ENCODE results near the gene PPP1R12B.

DNA sequence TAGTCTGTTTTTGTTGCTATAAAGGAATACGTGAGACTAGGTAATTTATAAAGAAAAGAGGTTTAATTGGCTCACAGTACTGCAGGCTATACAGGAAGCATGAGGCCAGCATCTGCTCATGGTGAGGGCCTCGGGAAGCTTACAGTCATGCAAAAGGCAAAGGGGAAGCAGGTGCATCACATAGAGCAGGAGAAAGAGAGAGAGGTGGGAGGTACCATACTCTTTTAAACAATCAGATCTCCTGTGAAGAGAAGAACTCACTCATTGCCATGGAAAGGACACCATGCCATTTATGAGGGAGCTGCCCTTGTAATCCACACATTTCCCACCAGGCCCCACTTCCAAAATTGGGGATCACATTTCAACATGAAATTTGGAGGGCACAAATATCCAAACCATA is 12.7 kb downstream of the PPP1R12B start:
- TF ChIP-seq, protein P1, sequence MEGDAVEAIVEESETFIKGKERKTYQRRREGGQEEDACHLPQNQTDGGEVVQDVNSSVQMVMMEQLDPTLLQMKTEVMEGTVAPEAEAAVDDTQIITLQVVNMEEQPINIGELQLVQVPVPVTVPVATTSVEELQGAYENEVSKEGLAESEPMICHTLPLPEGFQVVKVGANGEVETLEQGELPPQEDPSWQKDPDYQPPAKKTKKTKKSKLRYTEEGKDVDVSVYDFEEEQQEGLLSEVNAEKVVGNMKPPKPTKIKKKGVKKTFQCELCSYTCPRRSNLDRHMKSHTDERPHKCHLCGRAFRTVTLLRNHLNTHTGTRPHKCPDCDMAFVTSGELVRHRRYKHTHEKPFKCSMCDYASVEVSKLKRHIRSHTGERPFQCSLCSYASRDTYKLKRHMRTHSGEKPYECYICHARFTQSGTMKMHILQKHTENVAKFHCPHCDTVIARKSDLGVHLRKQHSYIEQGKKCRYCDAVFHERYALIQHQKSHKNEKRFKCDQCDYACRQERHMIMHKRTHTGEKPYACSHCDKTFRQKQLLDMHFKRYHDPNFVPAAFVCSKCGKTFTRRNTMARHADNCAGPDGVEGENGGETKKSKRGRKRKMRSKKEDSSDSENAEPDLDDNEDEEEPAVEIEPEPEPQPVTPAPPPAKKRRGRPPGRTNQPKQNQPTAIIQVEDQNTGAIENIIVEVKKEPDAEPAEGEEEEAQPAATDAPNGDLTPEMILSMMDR (IDR thresholded peaks at IDR 0.05), result no peak
- TF ChIP-seq POLR2A (IDR thresholded peaks at IDR 0.05) (no peak), POLR2AphosphoS5 (IDR thresholded peaks at IDR 0.05) (no peak), EP300 (IDR thresholded peaks at IDR 0.05) (no peak)

Measured in gastroesophageal sphincter (tissue), 3 donors.